Stimulated activated CD8-positive, alpha-beta memory T cell treated with anti-CD3 and anti-CD28 coated beads, Interleukin-12 subunit alpha, Interleukin-12 subunit beta, amount 100 ng/mL, for 1 hour (primary cell): ENCODE data around the gene PTPRN.

Experiments used
- DNase-seq: peaks from one replicate; pipeline ENCODE4 v3.0.0-alpha.2; 2020; ENCODE audit warnings: low read depth

PTPRN gene

GRCh38 chr2:219245148-219245898, 63.9 kb downstream of the PTPRN start, which contains the start of the genes GLB1L and STK16:
Gene GLB1L (minus strand): TSS chr2:219245444. CDS start chr2:219243573, 1,871 bp downstream.
Gene STK16 (plus strand): TSS chr2:219245479. CDS start chr2:219246000, 521 bp downstream.
- peak; percentile 85 for DNase-seq

GRCh38 chr2:219244789-219245147, 64.4 kb downstream of the PTPRN start:
- no peak for DNase-seq

GRCh38 chr2:219243291-219243761, 65.9 kb downstream of the PTPRN start:
- no peak for DNase-seq
